Activated naive CD8-positive, alpha-beta T cell treated with anti-CD3 and anti-CD28 coated beads, Interleukin-2, amount 50 U/mL, for 16 hours (primary cell): ENCODE results near the gene ZNF335.
"Not testable (repeated sequence)": the region's sequence is repeated elsewhere in the genome, so short reads cannot be mapped to it uniquely, and the experiment has no call there.

Experiments
- DNase-seq: peaks from one replicate; pipeline ENCODE4 v3.0.0-alpha.2; 2020; ENCODE audit warnings: low read depth, low spot score

Gene ZNF335

GRCh38 chr20:46004187-46004586 is 32.2 kb upstream of the ZNF335 start:
- DNase-seq, result no peak

GRCh38 chr20:46002008-46002407 is 30.0 kb upstream of the ZNF335 start:
- no peak for DNase-seq

- DNase-seq, result no peak
These were observed 29.5 kb upstream of the ZNF335 start for GRCh38 chr20:46001498-46001897.

GRCh38 chr20:46000262-46000996 is 28.4 kb upstream of the ZNF335 start:
- DNase-seq, result no peak

GRCh38 chr20:45999557-46000261 is 27.7 kb upstream of the ZNF335 start:
- DNase-seq, result no peak

- DNase-seq, result no peak
These were observed 26.8 kb upstream of the ZNF335 start for GRCh38 chr20:45998761-45999160.

GRCh38 chr20:45998337-45998736 is 26.3 kb upstream of the ZNF335 start:
- DNase-seq, result no peak

- DNase-seq, result no peak
These were observed 25.2 kb upstream of the ZNF335 start for GRCh38 chr20:45997187-45997586.

GRCh38 chr20:45995495-45996097 is 23.6 kb upstream of the ZNF335 start:
- DNase-seq, result not testable (repeated sequence)

GRCh38 chr20:45994761-45995493 is 22.9 kb upstream of the ZNF335 start:
- DNase-seq, result no peak

GRCh38 chr20:45993197-45993951 is 21.4 kb upstream of the ZNF335 start:
- no peak for DNase-seq

- DNase-seq, result no peak
These were observed 19.6 kb upstream of the ZNF335 start for GRCh38 chr20:45991616-45992015.

- DNase-seq, result not testable (repeated sequence)
These were observed 16.8 kb upstream of the ZNF335 start for GRCh38 chr20:45988830-45989229.

GRCh38 chr20:45987108-45987780 is 15.2 kb upstream of the ZNF335 start:
- peak; percentile 58 for DNase-seq

- no peak for DNase-seq
These were observed 13.6 kb upstream of the ZNF335 start for GRCh38 chr20:45985573-45985972.

GRCh38 chr20:45983279-45983743 is 11.3 kb upstream of the ZNF335 start:
- DNase-seq, result no peak

GRCh38 chr20:45981261-45981660 is 9.3 kb upstream of the ZNF335 start:
- no peak for DNase-seq

- no peak for DNase-seq
These were observed 4.1 kb upstream of the ZNF335 start for GRCh38 chr20:45976086-45976485.

GRCh38 chr20:45975686-45976085 is 3.7 kb upstream of the ZNF335 start:
- DNase-seq, result no peak

- DNase-seq, result no peak
These were observed 3.0 kb upstream of the ZNF335 start for GRCh38 chr20:45974896-45975565.
